HCT116 (cell line): ENCODE data around the gene NEURL3. TPM values are rescaled to one million over a fixed set of nuclear protein-coding genes. Genes with fewer than 3 reads are reported as not detected.

ENCODE experiments used
- ATAC-seq: fragments of 200-7000 bp; cut with Tn5 transposase; 2 replicates; pipeline ENCODE4 v1.9.1; 2020; ENCODE audit warnings: mild to moderate bottlenecking, moderate library complexity
- BruUV-seq: library from RNA; stranded (reverse); fragments of 400-500 nt; replicated peaks from 2 replicates; lab custom pipeline; 2021; lab: Mats Ljungman, UMichigan
- CTCF ChIA-PET: fragments of 300-600 bp; sonication (Branson Sonifier 250); formaldehyde crosslinking; loops from one replicate; lab custom pipeline; 2021; ENCODE audit warnings: antibody characterized with exemption; lab: Charles Lee
- POLR2A ChIA-PET: fragments of 300-600, 350-600 bp; sonication (Branson Sonifier 250); formaldehyde crosslinking; loops from one replicate; lab custom pipeline; 2021; ENCODE audit warnings: antibody characterized with exemption; lab: Charles Lee
- RAD21 ChIA-PET, 2 experiments: fragments of 300-600 bp; sonication (Branson Sonifier 250); formaldehyde crosslinking; loops; one replicate each; lab custom pipeline; 2023; ENCODE audit warnings: low total read pairs in 2 of 2; ENCODE audit not compliant: uncharacterized antibody in 2 of 2, unreplicated experiment in 2 of 2, low non-redundant PET in 1 of 2; lab: Charles Lee
- DNase-seq: peaks from one replicate; pipeline ENCODE4 v3.0.0-alpha.2; 2010; ENCODE audit warnings: low read depth, low spot score
- H2AFZ ChIP-seq: fragments of 200-600 bp; shearing (Covaris generic), sonication (generic); 2 replicates; pipeline ENCODE4 v1.6.1; 2017; ENCODE audit warnings: low read depth, mixed run types, mixed read lengths, antibody characterized with exemption, low read length; ENCODE audit not compliant: poor library complexity, severe bottlenecking
- H3K27ac ChIP-seq: 2 replicates; pipeline ENCODE4 v1.5.1; 2012; ENCODE audit warnings: low read depth, low read length
- H3K27me3 ChIP-seq: fragments of 200-600 bp; sonication (generic); 2 replicates; pipeline ENCODE4 v1.6.1; 2016; ENCODE audit warnings: mixed run types, low read length, mixed read lengths; ENCODE audit not compliant: insufficient read depth
- H3K36me3 ChIP-seq, 2 experiments: fragments of 200-500 bp in 1 of 2; fragments of 200-600 bp in 1 of 2; sonication (Bioruptor generic) in 1 of 2; sonication (generic) in 1 of 2; 2 replicates each; pipeline versions ENCODE4 v1.5.1 to v1.6.1; 2014 to 2016; ENCODE audit warnings: low read length in 2 of 2, inconsistent platforms in 1 of 2, mixed read lengths in 1 of 2, mixed run types in 1 of 2; ENCODE audit not compliant: insufficient read depth in 2 of 2, control insufficient read depth in 1 of 2
- H3K4me1 ChIP-seq, 2 experiments: fragments of 200-600 bp in 1 of 2; sonication (generic) in 1 of 2; 2 replicates each; pipeline versions ENCODE4 v1.5.1 to v1.6.1; 2012 to 2017; ENCODE audit warnings: low read length in 2 of 2, inconsistent platforms in 1 of 2, mild to moderate bottlenecking in 1 of 2, mixed read lengths in 1 of 2, mixed run types in 1 of 2, moderate library complexity in 1 of 2; ENCODE audit not compliant: insufficient read depth in 2 of 2, control insufficient read depth in 1 of 2
- H3K4me2 ChIP-seq: fragments of 200-600 bp; sonication (generic); 2 replicates; pipeline ENCODE4 v1.6.1; 2017; ENCODE audit warnings: mixed run types, low read length, mixed read lengths
- H3K4me3 ChIP-seq, 2 experiments: fragments of 200-600 bp in 1 of 2; sonication (generic) in 1 of 2; replicated peaks in 1 of 2; 2 replicates each; pipeline ENCODE4 v1.5.1; 2011 to 2016; ENCODE audit warnings: low read length in 2 of 2, control low read depth in 1 of 2, low read depth in 1 of 2, mild to moderate bottlenecking in 1 of 2, mixed read lengths in 1 of 2, mixed run types in 1 of 2
- H3K79me2 ChIP-seq: fragments of 200-600 bp; sonication (generic); 2 replicates; pipeline ENCODE4 v1.6.1; 2017; ENCODE audit warnings: mild to moderate bottlenecking, mixed run types, low read length, moderate library complexity, mixed read lengths; ENCODE audit not compliant: insufficient read depth
- H3K9ac ChIP-seq: fragments of 200-600 bp; sonication (generic); 2 replicates; pipeline ENCODE4 v1.6.1; 2016; ENCODE audit warnings: low read length, mixed read lengths
- H3K9me2 ChIP-seq: fragments of 200-600 bp; sonication (generic), shearing (Covaris generic); 2 replicates; pipeline ENCODE4 v1.6.1; 2017; ENCODE audit warnings: mixed run types, mild to moderate bottlenecking, moderate library complexity; ENCODE audit not compliant: insufficient read depth
- H3K9me3 ChIP-seq, 2 experiments: fragments of 200-500 bp in 1 of 2; fragments of 200-600 bp in 1 of 2; sonication (Bioruptor generic) in 1 of 2; sonication (generic) in 1 of 2; 2 replicates each; pipeline ENCODE4 v1.6.1; 2014 to 2017; ENCODE audit warnings: low read length in 2 of 2, mixed read lengths in 2 of 2, inconsistent platforms in 1 of 2, low read depth in 1 of 2, mild to moderate bottlenecking in 1 of 2, mixed run types in 1 of 2, moderate library complexity in 1 of 2; ENCODE audit not compliant: control insufficient read depth in 1 of 2, insufficient read depth in 1 of 2
- H4K20me1 ChIP-seq: fragments of 200-600 bp; sonication (generic), shearing (Covaris generic); 2 replicates; pipeline ENCODE4 v1.6.1; 2017; ENCODE audit warnings: mixed run types, mild to moderate bottlenecking, moderate library complexity; ENCODE audit not compliant: insufficient read depth
- ATF3 ChIP-seq: IDR thresholded peaks from 2 replicates; pipeline ENCODE4 v1.6.1; 2012
- CBX3 ChIP-seq: IDR thresholded peaks from 2 replicates; pipeline ENCODE4 v1.6.1; 2012; ENCODE audit warnings: low read depth
- CEBPB ChIP-seq: IDR thresholded peaks from 2 replicates; pipeline ENCODE4 v1.6.1; 2012; ENCODE audit warnings: low read depth
- CTCF ChIP-seq, 3 experiments: fragments of 200-600 bp in 1 of 3; sonication (generic) in 1 of 3; IDR thresholded peaks in 2 of 3; conservative IDR thresholded peaks in 1 of 3; 2 replicates each; pipeline ENCODE4 v1.5.1; 2012 to 2017; ENCODE audit warnings: low read depth in 2 of 3, low read length in 2 of 3, antibody characterized with exemption in 1 of 3, borderline replicate concordance in 1 of 3, control low read depth in 1 of 3, mild to moderate bottlenecking in 1 of 3, mixed read lengths in 1 of 3, mixed run types in 1 of 3, moderate library complexity in 1 of 3; ENCODE audit not compliant: insufficient read depth in 1 of 3
- EGR1 ChIP-seq: IDR thresholded peaks from 2 replicates; pipeline ENCODE4 v1.6.1; 2012; ENCODE audit warnings: low read depth
- ELF1 ChIP-seq: IDR thresholded peaks from 2 replicates; pipeline ENCODE4 v1.6.1; 2012; ENCODE audit warnings: low read depth, borderline replicate concordance
- EZH2phosphoT487 ChIP-seq: fragments of 200-600 bp; IDR thresholded peaks from 2 replicates; pipeline ENCODE4 v1.6.1; 2018; ENCODE audit warnings: antibody characterized with exemption, borderline replicate concordance
- FOSL1 ChIP-seq: IDR thresholded peaks from 2 replicates; pipeline ENCODE4 v1.6.1; 2012; ENCODE audit warnings: low read depth
- JUND ChIP-seq: IDR thresholded peaks from 2 replicates; pipeline ENCODE4 v1.6.1; 2012
- POLR2AphosphoS5 ChIP-seq: IDR thresholded peaks from 2 replicates; pipeline ENCODE4 v1.6.1; 2011; ENCODE audit warnings: mild to moderate bottlenecking, low read depth, low read length, moderate library complexity
- REST ChIP-seq: IDR thresholded peaks from 2 replicates; pipeline ENCODE4 v1.6.1; 2012; ENCODE audit warnings: low read depth
- SP1 ChIP-seq: IDR thresholded peaks from 2 replicates; pipeline ENCODE4 v1.6.1; 2012; ENCODE audit warnings: low read depth
- SRF ChIP-seq: IDR thresholded peaks from 2 replicates; pipeline ENCODE4 v1.6.1; 2012; ENCODE audit warnings: low read depth
- TCF7L2 ChIP-seq: IDR thresholded peaks from 2 replicates; pipeline ENCODE4 v1.7.0; 2011; ENCODE audit warnings: borderline replicate concordance, inconsistent platforms; ENCODE audit not compliant: insufficient read depth, insufficient read length; ENCODE audit errors: extremely low read depth
- ZBTB33 ChIP-seq: IDR thresholded peaks from 2 replicates; pipeline ENCODE4 v1.6.1; 2011; ENCODE audit warnings: mild to moderate bottlenecking, low read length, moderate library complexity; ENCODE audit not compliant: insufficient replicate concordance; ENCODE audit errors: extremely low read depth
- ZFX ChIP-seq: fragments of 450-650 bp; IDR thresholded peaks from 2 replicates; pipeline ENCODE4 v1.6.1; 2017
- ZNF274 ChIP-seq: fragments of 200-500 bp; sonication (Bioruptor generic); IDR thresholded peaks from 2 replicates; pipeline ENCODE4 v1.6.1; 2014; ENCODE audit warnings: mild to moderate bottlenecking, low read depth, low read length, inconsistent platforms
- intact Hi-C: fragments of 100-400 bp; cut with micrococcal nuclease; formaldehyde crosslinking; loops from 2 replicates; pipeline ENCODE4 v1.10.0; 2022
- total RNA-seq: library from RNA; stranded (reverse); gene quantifications from one replicate; pipeline ENCODE4 v1.2.1, GENCODE V29; 2021; ENCODE audit not compliant: unreplicated experiment

NEURL3 gene
- total RNA-seq, 1 experiment from 2014 or later = not detected

- no peak for TF ChIP-seq CEBPB
Observed at GRCh38 chr2:96470109-96470508, 35.0 kb downstream of the NEURL3 start (continued).

GRCh38 chr2:96468904-96469303 is 36.3 kb downstream of the NEURL3 start:
- H3K9ac ChIP-seq = no peak overlapping the region
- TF ChIP-seq ZBTB33 (no peak), JUND (no peak), CEBPB (no peak), EZH2phosphoT487 (no peak), ELF1 (no peak), ZNF274 (no peak), REST (no peak), SP1 (no peak), CTCF (IDR thresholded peaks at IDR 0.05 in 2 of 3, conservative IDR thresholded peaks at IDR 0.05 in 1 of 3; ENCODE audit: borderline replicate concordance in 1 of 3, insufficient read depth in 1 of 3, low read depth in 2 of 3, low read length in 2 of 3) (no peak), TCF7L2 (no peak), EGR1 (no peak), FOSL1 (no peak), CBX3 (no peak), POLR2AphosphoS5 (no peak), ATF3 (no peak), ZFX (no peak), SRF (no peak)
- TF ChIP-seq, all 23 proteins: peak for 0
- H3K79me2 ChIP-seq = no peaks in the 10 kb centered on the region
- no peaks in the 10 kb centered on the region for H3K4me1 ChIP-seq
- DNase-seq (no peak), ATAC-seq (no peak)
- H3K9me3 ChIP-seq = no peaks in the 10 kb centered on the region
- CTCF ChIA-PET = no interaction called here
- no peaks in the 10 kb centered on the region for H3K27me3 ChIP-seq
- no peak overlapping the region for H3K4me2 ChIP-seq
- POLR2A ChIA-PET = no interaction called here
- no peak overlapping the region for H2AFZ ChIP-seq
- no peaks in the 10 kb centered on the region for H3K9me2 ChIP-seq
- H3K27ac ChIP-seq = no peak overlapping the region
- RAD21 ChIA-PET = no interaction called here
- no TSS peak for BruUV-seq
- H3K4me3 ChIP-seq = no peak overlapping the region
- no peaks in the 10 kb centered on the region for H4K20me1 ChIP-seq
- no peaks in the 10 kb centered on the region for H3K36me3 ChIP-seq
- intact Hi-C loops = no loop called here
